Stimulated activated CD4-positive, alpha-beta T cell treated with anti-CD3 and anti-CD28 coated beads, Interleukin-4, amount 100 ng/mL, for 4 hours (primary cell): ENCODE data around the gene CD99.

Experiments
- DNase-seq, 2 experiments: peaks; one replicate each; pipeline ENCODE4 v3.0.0-alpha.2; 2020

Gene CD99

DNA sequence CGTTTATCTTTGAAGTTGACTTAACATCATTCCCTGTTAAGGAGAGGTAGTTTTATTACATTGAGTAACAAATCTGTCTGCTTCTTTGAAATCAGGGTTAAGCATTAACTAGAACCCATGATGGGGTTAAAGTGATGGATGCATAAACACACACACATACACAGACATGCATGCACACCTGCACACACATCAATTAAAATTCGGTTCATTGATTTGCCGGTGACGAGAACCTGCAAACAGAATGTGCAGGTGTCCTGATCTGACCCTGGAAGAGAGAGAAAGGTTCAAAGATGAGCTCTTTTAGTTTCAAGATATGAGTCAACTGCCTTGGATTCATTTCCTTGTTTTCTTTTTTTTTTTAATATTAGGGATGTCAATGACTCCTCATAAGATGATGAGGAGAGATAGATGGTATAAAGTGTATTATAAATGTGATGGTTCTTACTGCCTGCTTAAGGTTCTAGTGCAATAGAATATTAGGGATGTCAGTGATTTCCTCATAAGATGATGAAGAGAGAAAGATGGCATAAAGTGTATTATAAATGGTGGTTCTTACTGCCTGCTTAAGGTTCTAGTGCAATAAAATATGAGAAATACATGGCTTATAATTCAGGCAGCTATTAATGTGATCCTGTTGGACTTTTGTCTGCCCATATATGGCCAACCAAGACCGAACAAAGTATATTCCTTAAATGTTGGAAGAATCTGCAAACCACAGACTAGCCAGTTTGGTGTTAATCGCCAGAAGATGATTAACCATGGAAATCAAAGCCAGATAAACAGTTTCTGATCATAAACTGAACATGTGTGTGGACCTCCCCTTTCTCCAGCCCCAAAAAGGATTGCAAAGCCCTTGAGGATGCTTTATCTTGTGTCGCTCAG, 14.1 kb upstream of the CD99 start:
- no peak for DNase-seq

DNA sequence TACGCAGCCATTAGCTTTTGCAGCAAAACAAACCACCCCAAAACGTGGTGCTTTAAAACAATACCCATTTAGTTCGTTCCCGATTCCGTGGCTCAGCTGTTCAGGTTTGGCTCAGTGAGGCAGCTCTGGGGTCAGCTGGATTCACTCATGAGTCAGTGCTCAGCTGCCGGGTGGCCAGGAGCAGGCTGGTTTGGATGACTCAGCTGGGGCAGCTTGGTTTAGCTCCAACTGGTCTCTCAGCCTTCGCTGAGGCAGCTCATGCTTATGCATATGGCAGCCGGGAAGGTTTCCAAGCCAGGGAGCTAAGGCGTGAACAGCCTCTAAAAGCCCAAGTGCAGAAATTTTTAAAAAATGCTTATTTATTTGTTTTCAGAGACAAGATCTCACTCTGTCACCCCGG, 13.3 kb upstream of the CD99 start:
- no peak for DNase-seq

DNA sequence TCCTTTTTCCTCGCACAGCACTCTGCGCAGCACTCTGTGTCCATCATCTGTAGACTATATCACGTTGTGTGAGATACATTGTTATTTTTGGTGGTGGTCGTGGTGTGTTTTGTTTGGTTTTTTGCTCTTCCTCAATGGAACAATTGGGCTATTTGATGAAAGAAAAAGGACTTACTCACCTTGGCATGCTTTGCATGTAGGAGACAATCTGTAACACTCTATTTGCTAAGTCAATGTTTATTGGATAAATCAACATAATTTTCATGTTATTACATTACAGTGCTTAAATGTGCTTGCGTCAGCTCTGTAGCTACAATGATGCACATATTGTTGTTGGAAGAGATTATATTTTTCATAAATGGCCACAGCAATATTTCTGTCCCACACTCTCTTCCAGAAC, 12.5 kb upstream of the CD99 start:
- DNase-seq = no peak

DNA sequence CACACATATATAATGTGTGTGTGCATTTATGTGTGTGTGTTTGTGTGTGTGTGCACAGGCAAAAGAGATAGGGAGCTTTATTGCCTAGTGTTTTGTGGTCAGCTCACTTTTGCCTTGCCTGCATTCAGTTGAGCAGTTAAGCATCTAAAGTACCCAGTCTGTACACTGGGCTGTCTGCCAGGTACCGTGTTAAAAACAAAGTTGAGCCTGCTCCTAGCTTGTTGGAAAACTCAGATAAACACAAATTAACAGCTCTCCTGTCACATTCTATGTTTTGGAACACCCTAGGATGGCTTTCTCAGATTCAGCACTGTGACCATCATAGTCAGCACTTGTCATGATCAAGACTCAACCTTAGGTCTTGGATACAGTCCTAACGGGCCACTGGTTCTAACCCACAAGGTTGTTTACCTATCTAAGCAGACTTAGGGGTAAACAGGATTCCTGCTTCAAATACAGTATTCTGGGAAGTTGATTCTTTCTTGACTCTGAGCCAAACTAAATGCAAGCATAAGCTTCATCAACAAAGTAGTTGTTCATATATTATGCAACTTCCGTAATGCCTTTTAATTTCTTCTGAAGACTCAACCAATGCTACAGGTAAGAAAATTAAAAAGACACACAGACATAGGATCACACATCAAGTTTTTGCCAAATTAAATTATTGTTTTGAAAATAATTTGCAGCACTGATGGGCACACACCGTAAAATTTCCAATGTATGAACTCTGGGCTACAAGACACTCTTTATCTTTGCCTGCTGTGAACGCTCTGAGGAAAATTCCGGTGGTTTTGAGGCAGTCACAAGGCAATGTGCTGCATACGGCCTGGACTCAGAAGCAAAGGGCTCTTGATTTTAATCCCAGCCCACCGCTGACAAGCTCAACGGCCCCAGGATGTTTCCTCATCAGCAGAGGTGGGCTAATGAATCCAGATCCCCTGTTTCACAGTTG, 11.3 kb upstream of the CD99 start:
- DNase-seq = no peak

DNA sequence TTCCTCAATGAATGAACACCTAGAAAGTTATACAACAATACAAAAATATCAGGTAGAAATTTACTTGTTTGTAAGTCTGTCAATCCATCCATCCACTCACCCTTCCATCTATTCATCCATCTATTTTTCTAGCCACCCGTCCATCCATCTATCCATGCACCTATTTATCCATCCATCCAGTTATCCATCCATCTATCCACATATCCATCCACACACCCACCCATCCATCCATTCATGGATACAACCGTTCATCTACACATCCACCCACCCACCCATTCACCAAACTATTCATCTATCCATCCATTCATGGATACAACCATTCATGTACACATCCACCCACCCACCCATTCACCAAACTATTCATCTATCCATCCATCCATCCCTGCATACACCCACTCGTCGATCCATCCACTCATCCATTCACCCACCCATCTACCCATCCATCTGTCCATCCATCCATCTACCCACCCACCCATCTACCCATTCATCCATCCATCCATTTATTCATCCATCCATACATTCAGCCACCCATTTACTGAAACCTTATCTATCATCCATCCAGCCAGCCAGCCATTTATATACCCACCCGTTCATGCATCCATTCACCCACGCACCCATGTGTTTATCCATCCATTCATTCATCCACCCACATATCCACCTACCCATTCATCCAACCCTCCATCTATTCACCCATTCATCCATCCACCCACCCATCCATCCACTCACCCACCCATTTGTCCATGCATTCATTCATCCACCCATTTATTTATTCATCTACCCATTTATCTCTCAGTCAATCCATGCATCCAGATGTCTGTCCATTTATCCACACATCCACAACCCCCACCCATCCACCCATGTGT, 10.4 kb upstream of the CD99 start:
- DNase-seq = no peak

DNA sequence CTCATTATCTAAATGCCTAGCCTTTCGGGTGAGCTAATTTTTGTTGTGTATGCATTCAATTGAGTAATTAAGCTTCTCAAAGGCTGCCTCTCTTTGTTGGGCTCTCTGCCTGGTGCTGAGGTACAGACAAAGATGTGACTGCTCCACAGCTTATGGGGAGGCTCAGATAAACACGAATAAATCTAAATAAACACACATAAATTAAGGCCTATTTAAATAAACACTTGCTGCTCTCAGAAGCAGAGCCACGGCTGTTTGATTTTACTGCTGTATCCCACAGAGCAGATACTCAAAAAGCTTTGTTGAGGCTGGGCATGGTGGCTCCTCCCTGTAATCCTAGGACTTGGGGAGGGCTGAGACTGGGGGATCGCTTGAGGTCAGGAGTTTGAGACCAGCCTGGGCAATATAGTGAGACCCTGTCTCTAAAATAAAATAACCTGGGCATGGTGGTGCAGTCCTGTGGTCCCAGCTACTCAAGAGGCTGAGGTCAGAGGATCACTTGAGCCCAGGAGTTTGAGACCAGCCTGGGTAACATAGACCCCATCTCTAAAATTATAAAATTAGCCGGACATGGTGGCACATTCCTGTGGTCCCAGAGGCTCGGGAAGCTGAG, 8.4 kb upstream of the CD99 start:
- DNase-seq = no peak

DNA sequence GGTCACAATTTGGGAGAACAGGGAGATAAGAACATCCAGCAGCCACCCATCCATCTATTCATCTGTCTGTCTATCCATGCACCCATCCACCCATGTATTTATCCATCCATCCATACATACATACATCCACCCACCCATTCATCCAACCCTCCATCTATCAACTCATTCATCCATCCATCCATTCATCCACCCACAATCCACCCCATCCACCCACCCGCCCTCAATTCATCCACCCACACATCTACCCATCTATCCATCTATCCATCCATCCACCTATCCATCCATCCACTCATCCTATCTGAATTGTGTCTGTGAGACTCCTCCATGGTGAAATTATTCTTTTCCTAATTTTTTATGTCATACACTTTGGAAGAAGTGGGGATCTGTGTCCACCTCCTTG, 6.8 kb upstream of the CD99 start:
- DNase-seq = no peak

DNA sequence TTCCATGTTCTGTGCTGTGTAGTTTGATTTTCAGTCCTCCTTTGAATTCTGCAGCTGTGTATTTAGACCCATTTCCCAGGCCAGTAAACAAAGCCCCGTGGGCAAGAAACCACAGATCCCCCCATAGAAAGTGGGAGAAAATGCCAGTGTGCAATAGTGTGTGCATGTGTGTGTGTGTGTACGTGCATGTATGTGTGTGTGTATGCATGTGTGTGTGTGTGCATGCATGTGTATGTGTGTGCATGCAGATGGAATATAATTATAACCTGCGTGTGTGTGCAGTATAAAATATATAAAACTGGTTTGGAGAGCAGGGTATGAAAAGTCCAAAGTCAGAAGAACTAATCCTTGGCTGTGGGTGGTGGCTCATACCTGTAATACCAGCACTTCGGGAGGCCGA, 5.2 kb upstream of the CD99 start:
- no peak for DNase-seq

DNA sequence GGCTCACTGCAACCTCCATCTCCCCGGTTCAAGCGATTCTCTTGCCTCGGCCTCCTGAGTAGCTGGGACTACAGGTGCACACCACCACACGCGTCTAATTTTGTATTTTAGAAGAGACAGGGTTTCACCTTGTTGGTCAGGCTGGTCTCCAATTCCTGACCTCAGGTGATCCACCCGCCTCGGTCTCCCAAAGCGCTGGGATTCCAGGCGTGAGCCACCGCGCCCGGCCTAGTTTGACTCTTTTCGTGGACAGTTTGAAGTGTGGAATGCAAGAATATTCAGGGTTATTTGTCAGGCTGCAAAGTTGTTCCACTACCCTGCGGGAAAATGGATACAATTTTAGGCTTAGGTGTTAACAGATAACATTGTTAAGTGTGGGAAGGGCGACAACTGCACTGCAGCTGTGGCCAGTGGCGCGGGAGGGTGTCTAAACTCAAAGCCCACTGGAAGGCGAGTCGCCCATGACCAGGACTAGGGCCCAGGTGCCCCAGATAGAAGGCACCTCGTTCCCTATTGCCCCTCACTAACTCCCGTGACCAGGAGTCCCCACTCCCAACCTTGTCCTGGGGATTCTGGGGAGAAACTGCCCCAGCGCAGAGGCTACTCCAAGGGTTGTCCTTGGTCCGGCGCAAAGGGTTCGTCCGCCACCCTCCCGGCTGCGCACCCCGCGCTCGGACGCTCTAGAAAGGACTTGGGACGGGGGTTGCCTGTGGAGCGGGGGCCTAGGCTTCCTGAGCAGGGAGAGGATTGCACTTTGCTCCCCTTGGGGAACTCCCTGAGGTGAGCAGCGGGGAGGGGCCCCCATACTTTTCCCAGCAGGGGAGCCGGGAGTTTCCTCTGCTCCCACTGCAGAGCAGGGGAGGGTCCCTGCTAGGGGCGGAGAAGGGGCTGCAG, 1.1 kb upstream of the CD99 start:
- DNase-seq = no peak

DNA sequence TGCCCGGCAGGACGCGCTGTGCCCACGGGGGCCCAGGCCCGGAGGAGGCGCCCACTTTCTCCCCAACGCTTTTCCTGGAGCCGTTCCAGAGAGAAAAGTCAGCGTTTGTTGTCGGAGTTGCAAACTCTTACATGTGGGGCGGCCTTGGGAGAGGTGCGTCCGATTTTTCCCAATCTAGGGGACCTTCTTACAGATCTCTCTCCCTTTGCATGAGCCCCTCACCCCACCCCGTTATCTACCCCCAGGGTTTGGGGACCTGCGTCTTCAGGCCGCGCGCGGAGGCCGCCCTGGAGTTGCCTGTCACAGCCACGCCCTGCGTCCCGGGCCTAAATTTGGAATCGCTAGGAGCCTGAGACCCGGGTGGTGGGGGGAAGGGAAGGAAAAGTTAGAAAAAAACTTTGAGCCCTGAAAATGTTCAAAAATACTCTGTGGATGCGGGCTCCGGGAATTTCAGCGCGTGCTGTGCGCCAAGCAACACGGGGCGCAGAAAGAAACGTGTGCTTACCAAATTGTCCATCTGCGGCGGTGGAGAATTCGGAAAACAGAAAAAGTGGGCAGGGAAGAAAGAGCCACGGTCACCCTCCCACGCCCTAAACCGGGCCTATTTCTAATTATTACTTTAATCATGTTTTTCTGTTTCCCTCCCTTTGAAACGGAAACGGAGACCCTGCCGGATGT, 587 bp downstream of the CD99 start:
- peak; percentile 11 to 36 for DNase-seq

DNA sequence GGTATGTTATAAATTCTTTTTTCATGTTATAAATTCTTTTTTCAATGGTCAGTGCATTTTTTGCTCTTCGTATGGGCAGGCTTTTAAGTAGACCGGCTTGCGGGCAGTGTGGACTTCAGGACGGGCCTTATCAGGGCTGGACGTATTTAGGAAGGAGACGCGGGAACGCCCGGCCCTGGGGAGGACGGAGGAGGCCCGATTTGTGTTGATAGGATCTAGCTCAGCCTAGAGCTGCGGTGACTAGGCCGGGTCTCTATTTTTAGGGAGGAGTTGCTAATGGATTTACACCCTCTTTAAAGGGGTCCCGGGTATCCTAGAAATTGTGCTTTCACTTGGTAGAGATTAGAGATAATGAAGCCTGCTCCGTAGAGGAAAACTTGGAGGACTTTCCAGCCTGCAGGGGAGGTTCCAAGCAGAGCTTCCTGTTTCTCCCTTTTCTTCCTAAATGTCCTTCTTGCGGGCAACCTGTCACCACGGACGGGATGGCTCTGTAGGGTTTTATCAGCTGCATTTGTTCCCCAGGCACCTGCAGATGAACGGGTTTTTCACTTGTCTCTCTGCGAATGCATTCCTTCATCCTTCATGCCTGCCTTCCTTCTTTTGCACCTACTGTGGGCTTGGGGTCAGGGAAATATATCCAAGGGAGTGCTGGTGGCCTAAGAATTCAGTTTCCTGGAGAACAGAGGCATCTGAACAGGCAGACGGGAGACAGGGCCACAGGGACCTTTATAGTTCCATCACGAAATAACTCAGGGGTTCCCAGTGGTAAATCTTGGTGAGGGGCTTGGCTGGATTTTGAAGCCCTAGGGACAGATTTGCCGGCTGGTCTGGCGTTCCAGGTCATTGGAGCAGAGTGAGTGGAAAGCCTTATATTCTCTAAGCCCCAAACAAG, 1.4 kb downstream of the CD99 start:
- DNase-seq = no peak

DNA sequence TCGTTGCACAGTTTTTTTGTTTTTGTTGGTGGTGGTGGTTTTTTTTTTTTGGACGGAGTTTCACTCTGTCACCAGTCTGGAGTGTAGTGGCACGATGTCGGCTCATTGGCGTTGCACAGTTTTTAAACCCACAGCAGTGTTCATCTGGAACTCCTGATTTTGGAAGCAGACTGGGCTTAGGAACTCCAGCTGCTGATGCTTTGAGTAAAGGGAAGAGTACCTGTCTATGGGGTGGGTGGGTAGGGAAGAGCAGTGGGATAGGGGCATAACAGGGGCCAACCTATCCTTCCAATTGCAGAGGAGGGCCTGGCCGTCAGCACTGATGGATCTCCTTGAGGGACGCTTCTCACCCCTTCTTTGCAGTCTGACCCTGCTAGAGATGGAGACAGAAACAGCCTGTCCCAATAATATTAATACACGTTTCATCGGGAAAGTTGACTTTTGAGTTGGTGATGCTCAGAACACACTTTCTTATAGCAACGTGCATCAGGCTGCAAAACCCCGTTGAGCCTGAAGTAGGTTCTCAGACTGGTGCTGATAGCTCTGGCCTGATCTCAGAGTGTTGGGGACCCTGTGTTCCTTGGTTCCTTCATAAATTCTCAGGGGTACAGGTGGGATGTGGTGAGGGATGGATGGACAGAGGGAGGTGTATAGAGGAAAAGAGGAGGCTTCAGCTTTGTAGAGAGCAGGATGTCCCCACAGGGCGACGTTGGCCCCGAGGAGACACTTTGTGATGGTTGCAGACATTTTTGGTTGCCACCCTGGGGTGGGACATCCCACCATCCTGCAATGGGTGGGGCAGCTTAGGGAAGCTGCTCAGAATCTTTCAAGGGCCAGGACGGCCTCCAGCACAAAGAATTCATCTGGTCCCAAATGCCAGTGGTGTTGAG, 2.3 kb downstream of the CD99 start:
- DNase-seq = no peak

DNA sequence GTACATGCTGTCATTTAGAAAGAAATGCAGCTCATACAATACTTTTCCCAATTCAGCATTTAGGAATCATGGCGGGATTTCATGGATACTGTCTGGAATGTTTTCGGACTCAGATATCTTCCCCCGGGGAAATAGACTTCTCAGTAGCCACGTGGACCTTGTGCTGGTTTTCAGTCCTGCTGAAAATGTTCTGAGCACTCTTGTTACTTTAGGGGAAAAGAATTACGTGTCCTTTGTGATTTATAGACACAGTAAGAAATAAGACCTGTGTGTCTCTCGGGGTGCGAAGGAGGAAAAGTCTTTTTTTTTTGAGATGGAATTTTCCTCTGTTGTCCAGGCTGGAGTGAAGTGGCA, 3.8 kb downstream of the CD99 start:
- no peak for DNase-seq

DNA sequence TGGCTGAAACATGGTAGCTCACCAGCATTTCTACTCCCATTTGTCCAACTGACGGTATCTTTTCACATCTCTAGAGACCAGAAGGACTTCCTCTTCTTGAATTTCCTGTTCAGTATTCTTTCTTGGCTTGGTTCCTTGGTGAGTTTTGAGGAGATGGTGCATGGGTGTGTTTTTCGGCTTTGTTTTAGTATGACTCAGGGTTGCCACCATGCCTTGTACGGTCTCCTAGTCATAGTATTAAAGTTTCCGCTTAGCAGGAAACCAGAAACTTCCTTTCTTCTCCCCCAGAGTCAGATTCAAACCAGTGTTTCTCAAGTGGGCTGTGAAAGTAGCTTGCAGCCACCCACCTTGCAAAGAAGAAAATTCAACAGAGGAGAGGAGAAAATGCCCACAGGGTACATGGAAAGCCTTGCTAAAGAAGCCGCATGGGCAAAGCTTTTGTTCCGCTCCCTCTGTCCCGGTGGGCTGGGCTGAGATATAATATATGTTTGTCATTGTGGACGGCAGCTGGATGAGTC, 5.7 kb downstream of the CD99 start:
- DNase-seq = peak; percentile 30 to 71

DNA sequence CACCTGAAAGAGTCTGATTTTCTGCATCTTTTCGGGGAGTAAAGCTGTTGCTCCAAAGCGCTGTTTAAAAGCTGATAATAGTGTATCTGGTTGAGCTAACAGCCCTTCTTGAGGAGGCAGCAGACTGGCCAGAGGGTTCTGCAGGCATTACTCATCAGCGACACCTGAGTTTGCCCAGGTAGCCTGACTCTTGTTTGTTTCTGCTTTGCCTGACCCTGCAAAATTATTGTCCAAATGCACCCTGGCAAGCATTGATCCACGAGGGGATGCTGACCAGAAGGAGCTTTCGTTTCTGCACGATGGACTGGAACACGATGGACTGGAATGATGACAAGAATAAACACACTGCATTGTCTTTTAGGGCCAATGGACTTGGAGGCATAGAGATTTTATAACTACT, 6.2 kb downstream of the CD99 start:
- DNase-seq = no peak

DNA sequence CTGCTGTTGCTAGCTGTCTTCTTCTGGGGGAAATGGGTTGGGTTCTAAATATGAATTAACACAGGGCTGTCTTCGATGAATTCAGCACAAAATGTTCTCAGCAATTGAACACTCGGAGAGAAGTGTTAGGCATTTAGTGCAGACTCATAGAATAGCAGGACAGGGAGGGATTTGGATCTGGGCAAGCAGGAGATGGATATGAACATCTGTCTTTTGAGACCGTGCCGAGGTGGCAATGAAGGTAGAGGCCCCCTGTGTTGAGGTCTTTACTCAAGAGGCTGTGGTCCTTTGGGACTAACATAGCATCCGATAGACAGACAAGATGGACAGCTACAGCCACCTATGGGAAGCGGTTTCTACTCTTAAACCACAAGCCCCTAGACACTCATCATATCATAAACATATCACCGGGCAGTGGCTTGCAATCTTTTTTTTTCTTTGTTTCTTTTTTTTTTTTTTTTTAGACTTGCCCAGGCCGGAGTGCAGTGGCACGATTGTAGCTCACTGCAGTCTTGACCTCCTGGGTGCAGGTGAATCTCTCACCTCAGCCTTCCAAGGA, 6.7 kb downstream of the CD99 start:
- no peak for DNase-seq

DNA sequence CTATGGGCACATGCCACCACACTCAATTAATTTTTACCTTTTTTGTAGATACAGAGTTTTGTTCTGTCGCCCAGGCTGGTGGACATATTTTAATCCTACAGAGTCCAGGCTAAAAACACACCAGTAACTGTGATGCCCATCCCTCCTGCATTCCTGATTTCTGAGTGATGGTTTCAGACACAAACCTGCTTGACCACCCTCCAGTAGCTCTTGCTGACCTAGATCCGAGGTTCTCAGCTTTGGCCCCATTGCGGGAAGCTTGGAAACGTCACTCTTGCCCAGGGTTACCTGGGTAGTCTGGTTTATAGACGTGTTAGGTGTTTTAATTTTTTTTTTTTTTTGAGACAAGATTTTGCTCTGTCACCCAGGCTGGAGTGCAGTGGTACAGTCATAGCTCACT, 7.5 kb downstream of the CD99 start:
- no peak for DNase-seq

DNA sequence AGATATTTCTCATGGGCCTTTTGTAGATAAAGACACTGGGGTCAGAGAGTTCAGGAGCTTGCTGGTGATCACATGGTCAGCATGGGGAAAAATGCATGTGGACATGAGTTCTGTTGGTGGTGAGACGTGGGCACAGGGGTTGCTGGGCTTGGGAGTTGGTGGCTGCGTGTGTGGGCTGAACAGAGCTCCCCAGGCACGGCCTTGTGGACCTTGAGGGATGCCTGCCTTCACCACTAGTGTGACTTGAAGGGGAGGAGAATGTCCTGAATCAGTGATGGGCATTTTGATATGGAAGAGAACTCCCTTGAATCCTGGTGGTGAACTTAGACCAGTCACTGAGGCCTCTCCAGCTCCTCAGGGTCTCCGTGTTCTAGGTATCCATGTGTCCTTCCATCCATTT, 8.9 kb downstream of the CD99 start:
- no peak for DNase-seq
